Medulla oblongata (tissue), 1 donor: ENCODE results near the gene TRABD.

Experiments
- DNase-seq: peaks from one replicate; pipeline ENCODE4 v3.0.0-alpha.2; 2015; ENCODE audit errors: extremely low spot score

TRABD gene

GRCh38 chr22:50173983-50174355 lies 11.7 kb upstream of the TRABD start:
- DNase-seq: no peak

- no peak for DNase-seq
These were observed 11.1 kb upstream of the TRABD start for GRCh38 chr22:50174382-50175190.

- DNase-seq: no peak
These were observed 10.6 kb upstream of the TRABD start for GRCh38 chr22:50175191-50175461.

GRCh38 chr22:50175921-50176849 lies 9.5 kb upstream of the TRABD start:
- DNase-seq: no peak

GRCh38 chr22:50176850-50177536 lies 8.7 kb upstream of the TRABD start:
- DNase-seq: no peak

GRCh38 chr22:50177537-50178470 lies 7.9 kb upstream of the TRABD start:
- DNase-seq: no peak

- no peak for DNase-seq
These were observed 7.2 kb upstream of the TRABD start for GRCh38 chr22:50178471-50178864.

- DNase-seq: no peak
These were observed 6.5 kb upstream of the TRABD start for GRCh38 chr22:50178871-50179869.

GRCh38 chr22:50179937-50180726 lies 5.6 kb upstream of the TRABD start:
- DNase-seq: no peak

- DNase-seq: no peak
These were observed 4.8 kb upstream of the TRABD start for GRCh38 chr22:50180727-50181521.

- DNase-seq: no peak
These were observed 3.3 kb upstream of the TRABD start for GRCh38 chr22:50182176-50183081.

GRCh38 chr22:50183141-50183971 lies 2.4 kb upstream of the TRABD start:
- no peak for DNase-seq

GRCh38 chr22:50184004-50184901 lies 1.5 kb upstream of the TRABD start:
- peak; percentile 64 for DNase-seq

- DNase-seq: no peak
These were observed 775 bp upstream of the TRABD start for GRCh38 chr22:50184902-50185374.

GRCh38 chr22:50186181-50186714 lies 535 bp downstream of the TRABD start:
- DNase-seq: no peak
